ENCODE measurements around the gene CDH24.

The CDH24 gene

DNA sequence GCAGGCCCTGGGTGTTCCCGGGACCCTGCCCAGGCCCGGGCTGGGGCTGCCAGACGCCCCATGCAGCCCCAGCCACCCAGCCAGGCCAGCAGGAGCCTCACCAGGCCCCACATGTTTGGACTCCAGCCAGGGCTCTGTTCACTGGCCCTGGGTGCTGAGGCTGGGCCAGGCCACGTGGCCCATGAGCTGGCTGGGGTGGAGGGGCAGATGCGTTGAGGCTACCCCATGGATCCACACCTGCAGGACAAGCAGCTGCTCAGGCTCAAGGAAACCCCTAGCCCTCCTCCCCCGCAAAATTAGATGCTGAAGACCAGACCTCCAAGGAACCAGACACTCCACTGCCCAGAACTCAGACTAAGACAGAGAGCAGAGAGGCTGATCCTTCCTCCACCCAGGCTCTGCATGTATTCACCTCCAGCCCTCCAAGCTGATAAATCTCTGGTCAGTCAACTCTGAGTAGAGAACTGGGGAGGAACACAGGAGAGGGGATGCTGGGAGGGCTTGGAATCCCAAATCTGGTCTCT, 1.6 kb downstream of the CDH24 start:
- TF ChIP-seq, protein P1, sequence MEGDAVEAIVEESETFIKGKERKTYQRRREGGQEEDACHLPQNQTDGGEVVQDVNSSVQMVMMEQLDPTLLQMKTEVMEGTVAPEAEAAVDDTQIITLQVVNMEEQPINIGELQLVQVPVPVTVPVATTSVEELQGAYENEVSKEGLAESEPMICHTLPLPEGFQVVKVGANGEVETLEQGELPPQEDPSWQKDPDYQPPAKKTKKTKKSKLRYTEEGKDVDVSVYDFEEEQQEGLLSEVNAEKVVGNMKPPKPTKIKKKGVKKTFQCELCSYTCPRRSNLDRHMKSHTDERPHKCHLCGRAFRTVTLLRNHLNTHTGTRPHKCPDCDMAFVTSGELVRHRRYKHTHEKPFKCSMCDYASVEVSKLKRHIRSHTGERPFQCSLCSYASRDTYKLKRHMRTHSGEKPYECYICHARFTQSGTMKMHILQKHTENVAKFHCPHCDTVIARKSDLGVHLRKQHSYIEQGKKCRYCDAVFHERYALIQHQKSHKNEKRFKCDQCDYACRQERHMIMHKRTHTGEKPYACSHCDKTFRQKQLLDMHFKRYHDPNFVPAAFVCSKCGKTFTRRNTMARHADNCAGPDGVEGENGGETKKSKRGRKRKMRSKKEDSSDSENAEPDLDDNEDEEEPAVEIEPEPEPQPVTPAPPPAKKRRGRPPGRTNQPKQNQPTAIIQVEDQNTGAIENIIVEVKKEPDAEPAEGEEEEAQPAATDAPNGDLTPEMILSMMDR (IDR thresholded peaks at IDR 0.05): no peak
- Histone ChIP-seq H3K4me1 (peaks cover 14% of the 10 kb centered on the region), H2AFZ (no peak overlapping the region), H3K27ac (no peak overlapping the region), H3K4me3 (ENCODE audit: low read depth, low read length) (no peak overlapping the region), H3K27me3 (ENCODE audit: control insufficient read depth, insufficient read depth, low read length) (no peaks in the 10 kb centered on the region), H3K9me3 (ENCODE audit: control insufficient read depth, low read length) (no peaks in the 10 kb centered on the region), H3K9ac (no peak overlapping the region), H3K36me3 (ENCODE audit: control insufficient read depth, insufficient read depth, low read length) (no peaks in the 10 kb centered on the region), H3K4me2 (ENCODE audit: low read length) (no peak overlapping the region), H3K79me2 (no peaks in the 10 kb centered on the region)

DNA sequence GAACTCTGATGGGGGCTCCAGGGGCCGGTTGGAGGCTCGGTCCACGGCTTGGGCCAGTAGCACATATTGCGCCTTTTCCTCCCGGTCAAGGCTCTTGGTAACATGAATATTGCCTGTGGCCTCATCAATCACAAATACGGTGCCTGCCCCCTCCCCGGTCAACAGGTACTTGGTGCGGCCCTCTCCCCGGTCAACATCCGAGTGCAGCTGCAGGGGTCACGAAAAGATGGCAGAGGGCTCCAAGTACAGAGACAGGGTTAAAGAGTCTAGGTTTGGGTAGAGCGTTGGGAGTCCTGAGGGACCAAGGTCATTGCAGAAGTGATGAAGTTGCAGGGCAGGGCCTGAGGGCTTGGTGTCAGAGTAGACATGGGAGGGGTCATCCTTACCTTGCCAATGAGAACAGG, 2.2 kb downstream of the CDH24 start:
- Histone ChIP-seq H3K27ac (no peak overlapping the region), H3K4me2 (ENCODE audit: low read length) (no peak overlapping the region), H2AFZ (no peak overlapping the region), H3K27me3 (ENCODE audit: control insufficient read depth, insufficient read depth, low read length) (no peaks in the 10 kb centered on the region), H3K4me3 (ENCODE audit: low read depth, low read length) (no peak overlapping the region), H3K4me1 (peaks cover 14% of the 10 kb centered on the region), H3K9ac (no peak overlapping the region), H3K9me3 (ENCODE audit: control insufficient read depth, low read length) (no peaks in the 10 kb centered on the region), H3K36me3 (ENCODE audit: control insufficient read depth, insufficient read depth, low read length) (no peaks in the 10 kb centered on the region), H3K79me2 (no peaks in the 10 kb centered on the region)
- TF ChIP-seq, protein P1 (IDR thresholded peaks at IDR 0.05): no peak

GRCh38 chr14:23054000-23054811, 3.1 kb downstream of the CDH24 start:
- H3K27ac ChIP-seq: no peak overlapping the region
- peaks cover 14% of the 10 kb centered on the region for H3K4me1 ChIP-seq
- H2AFZ ChIP-seq: no peak overlapping the region
- H3K9ac ChIP-seq: no peak overlapping the region
- TF ChIP-seq, protein P1 (IDR thresholded peaks at IDR 0.05): no peak
- H3K9me3 ChIP-seq (ENCODE audit: control insufficient read depth, low read length): no peaks in the 10 kb centered on the region
- H3K79me2 ChIP-seq: no peaks in the 10 kb centered on the region
- H3K36me3 ChIP-seq (ENCODE audit: control insufficient read depth, insufficient read depth, low read length): no peaks in the 10 kb centered on the region
- H3K4me2 ChIP-seq (ENCODE audit: low read length): no peak overlapping the region
- H3K4me3 ChIP-seq (ENCODE audit: low read depth, low read length): no peak overlapping the region
- no peaks in the 10 kb centered on the region for H3K27me3 ChIP-seq (ENCODE audit: control insufficient read depth, insufficient read depth, low read length)

DNA sequence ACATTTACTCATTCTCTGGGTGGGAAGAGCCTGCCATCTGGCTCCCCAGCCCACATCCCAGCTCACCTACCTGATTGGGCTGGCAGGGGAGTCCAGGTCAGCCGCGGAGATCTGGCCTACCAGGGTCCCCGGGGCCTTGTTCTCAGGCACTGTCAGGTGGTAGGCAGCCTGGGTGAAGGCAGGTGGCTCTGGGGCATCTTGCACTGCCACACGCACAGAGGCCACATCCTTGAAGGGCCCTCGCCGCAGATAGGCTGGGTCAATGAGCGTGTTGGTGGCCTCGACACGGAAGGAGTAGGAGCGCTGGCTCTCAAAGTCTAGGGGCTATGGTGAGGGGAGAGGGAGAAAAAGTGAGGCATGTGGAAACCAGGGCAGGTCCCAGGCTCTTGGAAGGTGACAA, 3.9 kb downstream of the CDH24 start:
- H3K27ac ChIP-seq: no peak overlapping the region
- no peaks in the 10 kb centered on the region for H3K9me3 ChIP-seq (ENCODE audit: control insufficient read depth, low read length)
- H3K27me3 ChIP-seq (ENCODE audit: control insufficient read depth, insufficient read depth, low read length): no peaks in the 10 kb centered on the region

More for the DNA sequence above, 3.9 kb downstream of the CDH24 start:
- TF ChIP-seq, protein P1 (IDR thresholded peaks at IDR 0.05): no peak
- Histone ChIP-seq H3K4me2 (ENCODE audit: low read length) (no peak overlapping the region), H3K36me3 (ENCODE audit: control insufficient read depth, insufficient read depth, low read length) (no peaks in the 10 kb centered on the region), H3K4me3 (ENCODE audit: low read depth, low read length) (no peak overlapping the region), H2AFZ (no peak overlapping the region), H3K9ac (no peak overlapping the region), H3K79me2 (no peaks in the 10 kb centered on the region), H3K4me1 (peaks cover 14% of the 10 kb centered on the region)
